HG02938 (cell line): ENCODE data around the gene NATD1.
"Not testable (repeated sequence)": the region's sequence is repeated elsewhere in the genome, so short reads cannot be mapped to it uniquely, and the experiment has no call there.

Source experiments
- ATAC-seq: cut with Tn5 transposase; IDR thresholded peaks from one replicate; pipeline ENCODE4 v1.9.1; 2021; ENCODE audit warnings: mild to moderate bottlenecking, moderate library complexity; ENCODE audit not compliant: unreplicated experiment

The NATD1 gene

DNA sequence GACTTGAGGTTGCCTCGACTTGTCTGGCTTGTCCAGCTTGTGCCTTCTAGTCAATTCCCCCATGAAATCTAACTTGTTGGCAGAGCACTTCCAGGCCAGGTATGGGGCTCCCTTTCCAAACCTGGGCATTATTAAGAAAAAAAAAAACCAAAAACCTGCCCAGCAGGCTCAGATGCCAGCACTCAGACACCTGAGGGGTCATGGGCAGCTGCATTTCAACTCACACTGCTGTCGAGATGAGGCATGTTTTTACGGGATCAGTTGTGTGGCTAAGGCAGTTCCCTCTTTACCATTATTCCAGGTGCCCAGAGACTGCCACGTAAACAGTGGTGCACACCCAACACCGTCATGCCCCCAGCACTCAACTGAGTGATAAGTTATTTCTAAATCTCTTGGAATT, 57.1 kb downstream of the NATD1 start:
- ATAC-seq, result no peak

DNA sequence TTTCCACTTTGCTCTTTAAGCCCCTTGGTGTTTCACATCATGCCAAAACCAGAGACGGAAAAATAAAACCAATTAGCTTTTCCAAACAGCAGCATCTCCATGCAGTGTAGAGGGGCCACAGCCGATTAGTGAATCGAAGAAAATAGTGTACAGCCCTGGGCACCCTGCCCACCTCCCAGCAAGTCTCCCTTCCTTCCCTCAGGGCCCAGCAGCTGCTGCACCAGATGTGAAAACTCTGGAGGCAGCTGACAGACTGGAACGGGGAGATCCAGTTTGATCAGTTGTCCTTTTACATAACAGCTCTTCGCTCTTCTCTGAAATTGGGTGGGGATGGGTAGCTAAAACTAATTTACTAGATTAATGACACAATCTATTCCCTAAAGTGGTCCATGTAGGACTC, 58.5 kb downstream of the NATD1 start:
- no peak for ATAC-seq

DNA sequence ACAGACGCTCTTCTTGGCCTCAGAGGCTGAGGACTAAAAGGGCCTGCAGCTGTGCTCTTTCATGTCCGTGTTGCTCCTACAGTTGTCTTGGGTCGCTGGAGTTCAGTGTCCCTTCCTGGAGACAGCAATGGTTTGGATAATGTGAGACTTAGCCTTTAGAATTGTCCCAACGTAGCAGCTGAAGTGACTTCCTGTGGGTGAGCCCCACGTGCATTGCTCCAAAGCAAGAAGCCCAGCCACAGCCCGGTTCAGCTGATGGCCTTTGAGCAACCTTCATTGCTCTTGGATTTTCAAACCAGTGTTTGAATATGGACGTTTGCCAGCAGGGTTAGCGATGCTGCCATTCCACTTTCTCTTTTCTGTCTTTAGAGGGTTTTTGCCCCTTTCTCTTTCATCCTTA, 59.0 kb downstream of the NATD1 start:
- no peak for ATAC-seq

DNA sequence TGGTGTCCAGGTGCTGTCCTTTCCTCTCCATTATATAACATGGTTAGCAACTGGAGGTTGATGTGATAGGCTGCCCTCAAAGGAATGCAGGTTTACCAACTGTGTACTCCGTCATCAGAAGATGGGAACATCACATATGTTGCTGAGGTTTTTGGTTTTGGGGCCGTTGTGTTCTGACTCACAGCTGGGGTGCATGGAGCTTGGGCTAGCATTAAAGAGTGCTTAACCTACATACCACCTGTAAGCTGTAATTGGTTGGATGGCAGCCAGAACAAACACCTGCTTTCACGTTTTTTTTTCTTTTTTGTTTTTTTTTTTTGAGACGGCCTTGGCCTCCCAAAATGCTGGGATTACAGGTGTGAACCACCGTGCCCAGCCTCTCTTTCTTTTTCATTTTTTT, 60.2 kb downstream of the NATD1 start:
- no peak for ATAC-seq

DNA sequence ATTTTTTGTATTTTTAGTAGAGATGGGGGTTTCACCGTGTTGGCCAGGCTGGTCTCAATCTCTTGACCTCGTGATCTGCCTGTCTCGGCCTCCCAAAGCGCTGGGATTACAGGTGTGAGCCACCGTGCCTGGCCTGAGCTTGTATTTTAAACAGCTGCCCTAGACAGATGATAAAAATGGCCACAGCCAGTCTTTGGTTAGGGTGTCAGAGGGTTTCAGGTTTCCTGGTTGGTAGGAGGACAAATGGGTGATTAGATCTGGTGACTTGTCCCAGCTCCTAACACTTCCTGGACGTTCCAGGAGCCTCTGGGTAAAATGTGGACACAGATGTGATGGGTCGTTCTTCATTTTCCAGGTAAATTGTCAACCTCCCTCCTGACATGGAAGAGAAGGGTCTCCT, 60.8 kb downstream of the NATD1 start:
- not testable (repeated sequence) for ATAC-seq

DNA sequence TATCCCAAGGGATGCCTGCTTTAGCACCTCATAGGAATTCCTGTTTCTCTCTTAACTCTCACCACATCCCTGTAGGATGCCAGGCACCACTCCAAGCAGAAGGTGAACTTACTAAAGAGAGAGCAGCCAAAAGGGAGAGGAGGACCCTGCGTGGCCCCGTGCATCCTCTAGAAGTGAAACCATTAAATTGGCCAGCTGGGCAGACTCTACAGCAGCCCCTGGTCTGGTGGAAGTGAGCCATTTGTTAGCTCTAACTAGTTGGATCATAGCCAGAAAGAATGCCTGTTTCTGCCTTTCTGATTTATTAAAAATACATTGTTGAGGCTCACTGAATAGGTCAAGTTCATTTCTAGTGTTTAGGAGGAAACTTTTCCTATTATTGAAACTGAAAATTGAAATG, 61.5 kb downstream of the NATD1 start:
- ATAC-seq, result no peak

DNA sequence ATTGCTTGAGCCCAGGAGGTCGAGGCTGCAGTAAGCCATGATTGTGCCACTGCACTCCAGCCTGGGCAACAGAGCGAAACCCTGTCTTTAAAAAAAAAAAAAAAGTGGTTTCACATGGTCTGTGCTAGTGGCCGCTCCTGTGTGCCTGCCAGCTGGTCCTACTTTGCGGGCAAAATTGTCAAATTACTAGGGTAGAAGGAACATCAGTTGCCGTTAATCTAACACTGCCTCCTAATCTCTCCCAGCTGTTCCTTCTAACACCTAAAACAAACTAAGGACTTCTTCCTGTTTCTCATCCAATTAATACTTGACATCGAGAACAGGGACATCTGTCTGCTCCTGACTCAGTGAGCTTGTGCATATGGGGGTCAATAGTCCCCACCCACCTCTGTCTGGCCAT, 63.1 kb downstream of the NATD1 start:
- ATAC-seq, result no peak

DNA sequence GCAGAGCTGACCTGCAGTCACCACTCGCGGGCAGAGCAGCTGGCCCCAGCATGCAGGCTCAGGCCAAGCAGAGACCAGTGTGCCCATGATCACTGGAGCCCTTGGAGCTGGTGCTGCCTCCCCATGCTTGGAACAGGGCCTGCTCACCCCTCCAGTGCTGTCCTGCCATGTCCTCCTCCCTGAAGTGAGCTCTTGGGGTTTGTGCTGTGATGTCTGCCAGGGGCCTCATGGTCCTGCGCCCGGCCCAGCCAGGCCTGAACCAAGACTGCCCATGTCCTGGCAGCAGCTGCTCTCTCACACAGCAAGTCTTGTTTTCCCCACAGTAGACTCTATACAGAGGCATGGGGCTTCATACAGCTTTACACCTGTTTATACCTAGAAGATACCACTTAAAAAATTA, 63.8 kb downstream of the NATD1 start:
- no peak for ATAC-seq
